HG03108 (cell line): Measurements from ENCODE around the gene SBF2.
"Not testable (repeated sequence)": the region's sequence is repeated elsewhere in the genome, so short reads cannot be mapped to it uniquely, and the experiment has no call there.

ENCODE experiments used
- ATAC-seq: cut with Tn5 transposase; IDR thresholded peaks from one replicate; pipeline ENCODE4 v1.9.1; 2021; ENCODE audit warnings: moderate library complexity; ENCODE audit not compliant: unreplicated experiment

Gene SBF2

GRCh38 chr11:10204021-10204420 is 90.0 kb downstream of the SBF2 start:
- ATAC-seq = no peak

- ATAC-seq = no peak
Observed at GRCh38 chr11:10201343-10201742, 92.7 kb downstream of the SBF2 start.

- no peak for ATAC-seq
Observed at GRCh38 chr11:10197091-10197490, 96.9 kb downstream of the SBF2 start.

GRCh38 chr11:10192036-10192435 is 102.0 kb downstream of the SBF2 start:
- no peak for ATAC-seq

- no peak for ATAC-seq
Observed at GRCh38 chr11:10181811-10182210, 112.2 kb downstream of the SBF2 start.

GRCh38 chr11:10164621-10165020 is 129.4 kb downstream of the SBF2 start:
- ATAC-seq = no peak

GRCh38 chr11:10162222-10162621 is 131.8 kb downstream of the SBF2 start:
- ATAC-seq = no peak

- ATAC-seq = no peak
Observed at GRCh38 chr11:10160350-10160749, 133.7 kb downstream of the SBF2 start.

- ATAC-seq = no peak
Observed at GRCh38 chr11:10158461-10158860, 135.6 kb downstream of the SBF2 start.

- ATAC-seq = no peak
Observed at GRCh38 chr11:10155793-10156490, 138.1 kb downstream of the SBF2 start.

- ATAC-seq = no peak
Observed at GRCh38 chr11:10150800-10151199, 143.2 kb downstream of the SBF2 start.

- ATAC-seq = no peak
Observed at GRCh38 chr11:10149553-10149952, 144.5 kb downstream of the SBF2 start.

- no peak for ATAC-seq
Observed at GRCh38 chr11:10147195-10147594, 146.8 kb downstream of the SBF2 start.

- no peak for ATAC-seq
Observed at GRCh38 chr11:10144954-10145353, 149.1 kb downstream of the SBF2 start.

GRCh38 chr11:10139656-10140055 is 154.4 kb downstream of the SBF2 start:
- no peak for ATAC-seq

- no peak for ATAC-seq
Observed at GRCh38 chr11:10139143-10139542, 154.9 kb downstream of the SBF2 start.

GRCh38 chr11:10134975-10135481 is 159.0 kb downstream of the SBF2 start:
- no peak for ATAC-seq

GRCh38 chr11:10134226-10134625 is 159.8 kb downstream of the SBF2 start:
- not testable (repeated sequence) for ATAC-seq

GRCh38 chr11:10133251-10133650 is 160.8 kb downstream of the SBF2 start:
- not testable (repeated sequence) for ATAC-seq

- no peak for ATAC-seq
Observed at GRCh38 chr11:10130875-10131274, 163.1 kb downstream of the SBF2 start.

GRCh38 chr11:10129184-10129583 is 164.8 kb downstream of the SBF2 start:
- ATAC-seq = not testable (repeated sequence)

- ATAC-seq = no peak
Observed at GRCh38 chr11:10125522-10126133, 168.4 kb downstream of the SBF2 start.
